Panc1 (cell line): ENCODE results near the gene KCNK6. TPM values are rescaled to one million over a fixed set of nuclear protein-coding genes. Genes with fewer than 3 reads are reported as not detected.

Experiments used
- ATAC-seq: fragments of 200-7000 bp; cut with Tn5 transposase; 2 replicates; pipeline ENCODE4 v1.9.1; 2020; ENCODE audit warnings: mild to moderate bottlenecking, moderate library complexity
- BruUV-seq: library from RNA; stranded (reverse); fragments of 400-500 nt; replicated peaks from 2 replicates; lab custom pipeline; 2021; lab: Mats Ljungman, UMichigan
- CTCF ChIA-PET: fragments of 300-600 bp; sonication (Branson Sonifier 250); formaldehyde crosslinking; loops from one replicate; lab custom pipeline; 2022; ENCODE audit warnings: antibody characterized with exemption; lab: Charles Lee
- POLR2A ChIA-PET: fragments of 300-600 bp; sonication (Branson Sonifier 250); formaldehyde crosslinking; loops from one replicate; lab custom pipeline; 2022; ENCODE audit warnings: antibody characterized with exemption; lab: Charles Lee
- DNase-seq: peaks from one replicate; pipeline ENCODE4 v3.0.0-alpha.2; 2010; ENCODE audit warnings: low read depth, low spot score
- H3K27ac ChIP-seq: 2 replicates; pipeline ENCODE4 v1.5.1; 2011; ENCODE audit warnings: mild to moderate bottlenecking, low read length, inconsistent platforms
- H3K27me3 ChIP-seq: fragments of 200-500 bp; sonication (Bioruptor generic); 2 replicates; pipeline ENCODE4 v1.6.0; 2014; ENCODE audit warnings: low read length, inconsistent platforms; ENCODE audit not compliant: control insufficient read depth, insufficient read depth
- H3K36me3 ChIP-seq: fragments of 200-500 bp; sonication (Bioruptor generic); 2 replicates; pipeline ENCODE4 v1.5.1; 2014; ENCODE audit warnings: inconsistent platforms, mild to moderate bottlenecking, low read length, moderate library complexity; ENCODE audit not compliant: control insufficient read depth, insufficient read depth
- H3K4me1 ChIP-seq: 2 replicates; pipeline ENCODE4 v1.5.1; 2011; ENCODE audit warnings: inconsistent platforms, mild to moderate bottlenecking, low read length, moderate library complexity; ENCODE audit not compliant: control insufficient read depth, insufficient read depth
- H3K4me3 ChIP-seq, 2 experiments: 2 replicates each; pipeline ENCODE4 v1.5.1; 2011 to 2012; ENCODE audit warnings: low read depth in 2 of 2, low read length in 2 of 2, mild to moderate bottlenecking in 2 of 2, inconsistent platforms in 1 of 2, moderate library complexity in 1 of 2
- H3K9me3 ChIP-seq: fragments of 200-500 bp; sonication (Bioruptor generic); 2 replicates; pipeline ENCODE4 v1.5.1; 2014; ENCODE audit warnings: low read depth, mild to moderate bottlenecking, inconsistent platforms, low read length, moderate library complexity; ENCODE audit not compliant: control insufficient read depth, insufficient read depth
- POLR2AphosphoS5 ChIP-seq: IDR thresholded peaks from 2 replicates; pipeline ENCODE4 v1.6.1; 2012; ENCODE audit warnings: mild to moderate bottlenecking, low read depth, low read length, moderate library complexity
- SIN3A ChIP-seq: IDR thresholded peaks from 2 replicates; pipeline ENCODE4 v1.6.1; 2012; ENCODE audit warnings: low read depth, mild to moderate bottlenecking, low read length, moderate library complexity, borderline replicate concordance; ENCODE audit not compliant: insufficient read depth
- TCF7L2 ChIP-seq: IDR thresholded peaks from 2 replicates; pipeline ENCODE4 v1.6.1; 2011; ENCODE audit warnings: mild to moderate bottlenecking, low read depth, low read length, inconsistent platforms
- in situ Hi-C: cut with HindIII; loops from 2 replicates; pipeline ENCODE4 v1.10.0; 2016; ENCODE audit warnings: low sequenced_read_pairs, low pct_unique_long_range_greater_than_20kb
- intact Hi-C: fragments of 100-400 bp; cut with micrococcal nuclease; formaldehyde crosslinking; loops from one replicate; pipeline ENCODE4 v1.10.0; 2022; ENCODE audit not compliant: unreplicated experiment
- total RNA-seq: library from RNA; stranded (reverse); gene quantifications from one replicate; pipeline ENCODE4 v1.2.1, GENCODE V29; 2021; ENCODE audit not compliant: unreplicated experiment
- TF ChIP-seq, protein P1 (sequence below), 2 experiments: IDR thresholded peaks; 2 replicates each; pipeline ENCODE4 v1.6.1; 2011 to 2012; ENCODE audit warnings: low read depth in 2 of 2, control low read depth in 1 of 2, low read length in 1 of 2, mild to moderate bottlenecking in 1 of 2, moderate library complexity in 1 of 2; ENCODE audit not compliant: insufficient read depth in 1 of 2
- TF ChIP-seq, protein P2 (sequence below): fragments of 450-650 bp; IDR thresholded peaks from 2 replicates; pipeline ENCODE4 v1.5.1; 2017; ENCODE audit warnings: mild to moderate bottlenecking

KCNK6 gene
- total RNA-seq, 1 experiment from 2014 or later, result 17.2 TPM

DNA sequence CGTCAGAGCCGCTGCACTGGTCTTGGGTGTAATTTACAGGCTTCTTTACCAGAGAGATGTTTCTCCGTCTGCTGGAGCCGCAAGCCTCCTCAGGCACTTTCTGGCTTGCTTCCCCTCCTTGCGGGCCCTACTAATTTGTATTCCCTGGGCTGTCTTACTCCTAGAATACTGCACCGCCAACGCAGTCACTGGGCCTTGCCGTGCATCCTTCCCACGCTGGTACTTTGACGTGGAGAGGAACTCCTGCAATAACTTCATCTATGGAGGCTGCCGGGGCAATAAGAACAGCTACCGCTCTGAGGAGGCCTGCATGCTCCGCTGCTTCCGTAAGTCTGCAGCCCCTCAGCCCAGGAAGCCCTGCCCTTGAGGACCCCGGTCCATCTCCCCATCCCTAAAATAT lies 29.7 kb upstream of the KCNK6 start:
- in situ Hi-C loops (no loop called here), intact Hi-C loops (no loop called here)
- POLR2A ChIA-PET, result no interaction called here
- ATAC-seq (no peak), DNase-seq (no peak)
- CTCF ChIA-PET, result no interaction called here
- no TSS peak for BruUV-seq
- H3K4me1 ChIP-seq, result peaks cover 31% of the 10 kb centered on the region
- TF ChIP-seq, protein P1, sequence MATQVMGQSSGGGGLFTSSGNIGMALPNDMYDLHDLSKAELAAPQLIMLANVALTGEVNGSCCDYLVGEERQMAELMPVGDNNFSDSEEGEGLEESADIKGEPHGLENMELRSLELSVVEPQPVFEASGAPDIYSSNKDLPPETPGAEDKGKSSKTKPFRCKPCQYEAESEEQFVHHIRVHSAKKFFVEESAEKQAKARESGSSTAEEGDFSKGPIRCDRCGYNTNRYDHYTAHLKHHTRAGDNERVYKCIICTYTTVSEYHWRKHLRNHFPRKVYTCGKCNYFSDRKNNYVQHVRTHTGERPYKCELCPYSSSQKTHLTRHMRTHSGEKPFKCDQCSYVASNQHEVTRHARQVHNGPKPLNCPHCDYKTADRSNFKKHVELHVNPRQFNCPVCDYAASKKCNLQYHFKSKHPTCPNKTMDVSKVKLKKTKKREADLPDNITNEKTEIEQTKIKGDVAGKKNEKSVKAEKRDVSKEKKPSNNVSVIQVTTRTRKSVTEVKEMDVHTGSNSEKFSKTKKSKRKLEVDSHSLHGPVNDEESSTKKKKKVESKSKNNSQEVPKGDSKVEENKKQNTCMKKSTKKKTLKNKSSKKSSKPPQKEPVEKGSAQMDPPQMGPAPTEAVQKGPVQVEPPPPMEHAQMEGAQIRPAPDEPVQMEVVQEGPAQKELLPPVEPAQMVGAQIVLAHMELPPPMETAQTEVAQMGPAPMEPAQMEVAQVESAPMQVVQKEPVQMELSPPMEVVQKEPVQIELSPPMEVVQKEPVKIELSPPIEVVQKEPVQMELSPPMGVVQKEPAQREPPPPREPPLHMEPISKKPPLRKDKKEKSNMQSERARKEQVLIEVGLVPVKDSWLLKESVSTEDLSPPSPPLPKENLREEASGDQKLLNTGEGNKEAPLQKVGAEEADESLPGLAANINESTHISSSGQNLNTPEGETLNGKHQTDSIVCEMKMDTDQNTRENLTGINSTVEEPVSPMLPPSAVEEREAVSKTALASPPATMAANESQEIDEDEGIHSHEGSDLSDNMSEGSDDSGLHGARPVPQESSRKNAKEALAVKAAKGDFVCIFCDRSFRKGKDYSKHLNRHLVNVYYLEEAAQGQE (IDR thresholded peaks at IDR 0.05; ENCODE audit: insufficient read depth in 1 of 2, low read depth in 2 of 2, low read length in 1 of 2), result no peak
- TF ChIP-seq POLR2AphosphoS5, result no peak
- TF ChIP-seq, protein P2, sequence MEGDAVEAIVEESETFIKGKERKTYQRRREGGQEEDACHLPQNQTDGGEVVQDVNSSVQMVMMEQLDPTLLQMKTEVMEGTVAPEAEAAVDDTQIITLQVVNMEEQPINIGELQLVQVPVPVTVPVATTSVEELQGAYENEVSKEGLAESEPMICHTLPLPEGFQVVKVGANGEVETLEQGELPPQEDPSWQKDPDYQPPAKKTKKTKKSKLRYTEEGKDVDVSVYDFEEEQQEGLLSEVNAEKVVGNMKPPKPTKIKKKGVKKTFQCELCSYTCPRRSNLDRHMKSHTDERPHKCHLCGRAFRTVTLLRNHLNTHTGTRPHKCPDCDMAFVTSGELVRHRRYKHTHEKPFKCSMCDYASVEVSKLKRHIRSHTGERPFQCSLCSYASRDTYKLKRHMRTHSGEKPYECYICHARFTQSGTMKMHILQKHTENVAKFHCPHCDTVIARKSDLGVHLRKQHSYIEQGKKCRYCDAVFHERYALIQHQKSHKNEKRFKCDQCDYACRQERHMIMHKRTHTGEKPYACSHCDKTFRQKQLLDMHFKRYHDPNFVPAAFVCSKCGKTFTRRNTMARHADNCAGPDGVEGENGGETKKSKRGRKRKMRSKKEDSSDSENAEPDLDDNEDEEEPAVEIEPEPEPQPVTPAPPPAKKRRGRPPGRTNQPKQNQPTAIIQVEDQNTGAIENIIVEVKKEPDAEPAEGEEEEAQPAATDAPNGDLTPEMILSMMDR, result no peak
- TF ChIP-seq TCF7L2, result no peak
- TF ChIP-seq SIN3A, result no peak
- no peaks in the 10 kb centered on the region for H3K9me3 ChIP-seq
- no peaks in the 10 kb centered on the region for H3K27me3 ChIP-seq
- no peak overlapping the region for H3K4me3 ChIP-seq
- H3K36me3 ChIP-seq, result peaks cover 14% of the 10 kb centered on the region
- H3K27ac ChIP-seq, result peak overlapping the region; percentile 32

DNA sequence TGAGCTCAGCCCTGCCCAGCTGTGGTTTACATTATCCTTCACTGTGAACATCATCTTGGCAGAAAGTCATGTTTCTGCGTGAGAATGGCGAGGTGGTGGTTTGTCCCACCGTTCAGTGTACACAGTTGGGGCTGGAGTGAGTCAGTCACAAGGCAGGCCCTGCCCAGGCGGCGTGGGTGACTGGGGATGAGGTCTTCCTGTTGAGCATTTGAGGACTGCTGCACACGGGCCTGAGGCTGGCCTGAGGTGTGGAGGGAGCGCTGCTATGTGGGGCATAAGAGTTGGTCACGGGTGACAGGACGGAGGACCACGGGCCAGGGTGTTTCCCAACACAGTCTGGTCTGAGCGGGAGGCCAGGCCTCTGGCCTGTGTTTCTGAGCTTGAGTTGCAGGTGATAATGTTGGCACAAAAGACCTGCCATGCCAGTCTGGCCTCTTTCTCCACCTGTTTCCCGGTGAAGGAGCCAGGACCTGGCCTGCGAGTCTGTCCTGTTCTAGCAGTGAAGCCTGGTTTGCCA lies 29.0 kb upstream of the KCNK6 start:
- DNase-seq (no peak), ATAC-seq (peak; percentile 42)
- peaks cover 33% of the 10 kb centered on the region for H3K4me1 ChIP-seq
- TF ChIP-seq, protein P2, result no peak
- TF ChIP-seq TCF7L2 (no peak), POLR2AphosphoS5 (no peak), SIN3A (no peak)
- TF ChIP-seq, protein P1 (IDR thresholded peaks at IDR 0.05; ENCODE audit: insufficient read depth in 1 of 2, low read depth in 2 of 2, low read length in 1 of 2), result no peak
- no peaks in the 10 kb centered on the region for H3K9me3 ChIP-seq
- H3K36me3 ChIP-seq, result peaks cover 13% of the 10 kb centered on the region
- ChIA-PET POLR2A (no interaction called here), CTCF (no interaction called here)
- H3K4me3 ChIP-seq, result no peak overlapping the region
- no TSS peak for BruUV-seq
- intact Hi-C loops (no loop called here), in situ Hi-C loops (no loop called here)
- H3K27ac ChIP-seq, result peak overlapping the region; percentile 32
- no peaks in the 10 kb centered on the region for H3K27me3 ChIP-seq
